Measurements from ENCODE around the gene TMEM121. TPM values are rescaled to one million over a fixed set of nuclear protein-coding genes. Genes with fewer than 3 reads are reported as not detected.
"Not testable (repeated sequence)": the region's sequence is repeated elsewhere in the genome, so short reads cannot be mapped to it uniquely, and the experiment has no call there.

The TMEM121 gene
- total RNA-seq, 1 experiment from 2014 or later: 1.2 TPM

DNA sequence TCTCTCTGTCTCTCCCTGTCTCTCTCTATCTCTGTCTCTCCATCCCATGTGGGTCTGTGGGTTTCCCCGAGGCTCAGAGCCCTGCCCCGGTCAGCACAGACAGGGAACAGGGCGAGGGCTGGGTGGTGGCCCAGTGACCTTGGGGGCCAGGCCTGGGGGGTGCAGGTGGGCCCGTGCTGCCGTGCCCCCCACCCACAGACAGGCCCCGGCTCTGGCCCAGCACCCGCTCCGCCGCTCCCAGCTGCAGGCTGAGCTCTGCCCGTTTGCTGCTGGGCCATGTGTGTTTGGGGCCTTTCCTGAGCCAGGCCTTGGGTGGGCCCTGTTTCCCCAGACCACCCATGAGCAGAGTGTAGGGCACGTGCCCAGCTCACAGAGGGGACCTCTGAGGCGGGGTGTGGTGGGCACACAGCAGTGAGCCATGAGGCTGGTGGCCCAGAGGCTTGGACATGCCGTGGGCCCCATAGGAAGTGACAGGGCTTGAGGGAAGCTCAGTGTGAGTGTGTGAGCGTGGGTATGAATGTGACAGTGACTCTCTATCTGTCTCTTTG, 51.0 kb downstream of the TMEM121 start:
- Histone ChIP-seq H3K9me3 (replicated peaks) (no peaks in the 10 kb centered on the region), H3K4me3 (no peak overlapping the region), H3K27me3 (replicated peaks) (no peaks in the 10 kb centered on the region), H3K27ac (no peak overlapping the region), H3K36me3 (no peaks in the 10 kb centered on the region), H3K4me1 (replicated peaks) (no peaks in the 10 kb centered on the region)
- no peak for DNase-seq (ENCODE audit: low read depth in 1 of 2, low spot score in 2 of 2)

DNA sequence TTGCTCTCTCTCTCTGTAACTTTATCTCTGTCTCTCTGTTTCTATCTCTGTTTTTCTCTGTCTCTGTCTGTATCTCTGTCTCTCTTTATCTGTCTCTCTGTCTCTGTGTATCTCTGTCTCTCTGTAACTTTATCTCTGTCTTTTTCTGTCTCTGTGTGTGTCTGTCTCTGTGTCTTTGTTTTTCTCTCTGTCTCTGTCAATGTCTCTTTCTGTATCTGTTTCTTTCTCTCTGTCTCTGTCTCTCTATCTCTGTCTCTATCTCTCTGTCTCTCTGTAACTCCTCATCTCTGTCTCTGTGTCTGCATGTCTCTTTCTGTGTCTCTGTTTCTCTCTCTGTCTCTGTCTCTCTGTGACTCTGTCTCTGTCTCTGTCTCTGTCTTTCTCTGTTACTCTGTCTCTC, 51.7 kb downstream of the TMEM121 start:
- no peaks in the 10 kb centered on the region for H3K36me3 ChIP-seq
- DNase-seq (ENCODE audit: low read depth in 1 of 2, low spot score in 2 of 2): no peak
- H3K4me3 ChIP-seq: no peak overlapping the region
- no peak overlapping the region for H3K27ac ChIP-seq
- H3K9me3 ChIP-seq (replicated peaks): no peaks in the 10 kb centered on the region
- no peaks in the 10 kb centered on the region for H3K27me3 ChIP-seq (replicated peaks)
- no peaks in the 10 kb centered on the region for H3K4me1 ChIP-seq (replicated peaks)

DNA sequence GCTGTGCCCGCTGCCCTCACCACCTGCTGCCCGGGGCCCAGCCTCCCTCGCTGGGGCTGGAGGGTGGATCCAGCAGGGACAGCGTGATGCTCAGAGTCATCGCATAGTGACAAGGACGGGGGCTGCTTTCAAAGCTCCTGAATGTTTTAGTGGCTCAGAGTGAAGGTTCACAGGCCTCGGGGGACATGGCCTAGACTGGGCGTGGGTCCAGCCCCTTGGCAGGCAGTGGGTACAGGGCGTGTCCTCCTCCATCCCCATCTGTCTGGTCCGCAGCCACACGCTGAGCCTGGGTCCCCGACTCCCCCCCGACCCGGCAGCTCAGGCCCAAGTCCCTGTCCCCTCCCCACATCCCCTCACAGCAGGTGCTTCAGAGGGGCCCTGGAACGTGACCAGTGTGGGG, 52.8 kb downstream of the TMEM121 start:
- not testable (repeated sequence) for H3K27ac ChIP-seq; DNase-seq (ENCODE audit: low read depth in 1 of 2, low spot score in 2 of 2); H3K4me3 ChIP-seq; H3K27me3 ChIP-seq (replicated peaks); H3K36me3 ChIP-seq; H3K9me3 ChIP-seq (replicated peaks); H3K4me1 ChIP-seq (replicated peaks)

Other genes starting within 250 kb of the TMEM121 start
- gene BRF1, start 225.6 kb upstream of the TMEM121 start, total RNA-seq (2014; rRNA removed; shearing (Covaris generic)): 29.9 and 35.8 TPM in 2 replicates
- gene PACS2, start 211.8 kb upstream of the TMEM121 start, total RNA-seq (2014; rRNA removed; shearing (Covaris generic)): 17.1 and 27.3 TPM in 2 replicates
- 0.11 TPM in 1 of 2 replicates, not detected in the other for gene TEX22, start 128.0 kb upstream of the TMEM121 start, total RNA-seq (2014; rRNA removed; shearing (Covaris generic))
- 29.0 and 52.4 TPM in 2 replicates for gene MTA1, start 106.8 kb upstream of the TMEM121 start, total RNA-seq (2014; rRNA removed; shearing (Covaris generic))
- 1.1 and 3.8 TPM in 2 replicates for gene CRIP2, start 51.8 kb upstream of the TMEM121 start, total RNA-seq (2014; rRNA removed; shearing (Covaris generic))
- 0.39 TPM in 1 of 2 replicates, not detected in the other for gene CRIP1, start 39.7 kb upstream of the TMEM121 start, total RNA-seq (2014; rRNA removed; shearing (Covaris generic))
- 22.1 and 38.8 TPM in 2 replicates for gene TEDC1, start 35.3 kb upstream of the TMEM121 start, total RNA-seq (2014; rRNA removed; shearing (Covaris generic))